COLO668 (cell line): ENCODE results near the gene STARD3NL.

Source experiments
- DNase-seq: peaks from one replicate; lab custom pipeline; 2025; ENCODE audit not compliant: unreplicated experiment; lab: John Stamatoyannopoulos, UW

The STARD3NL gene

GRCh38 chr7:38182450-38182849 is 4.4 kb downstream of the STARD3NL start:
- no peak for DNase-seq

GRCh38 chr7:38185395-38186307 is 7.6 kb downstream of the STARD3NL start:
- no peak for DNase-seq

- no peak for DNase-seq
Observed at GRCh38 chr7:38186593-38187314, 8.7 kb downstream of the STARD3NL start.

- DNase-seq: no peak
Observed at GRCh38 chr7:38187794-38188440, 9.9 kb downstream of the STARD3NL start.

GRCh38 chr7:38189231-38189938 is 11.3 kb downstream of the STARD3NL start:
- no peak for DNase-seq

- no peak for DNase-seq
Observed at GRCh38 chr7:38190011-38190410, 12.0 kb downstream of the STARD3NL start.

- no peak for DNase-seq
Observed at GRCh38 chr7:38191791-38192190, 13.7 kb downstream of the STARD3NL start.

- DNase-seq: no peak
Observed at GRCh38 chr7:38192327-38192726, 14.3 kb downstream of the STARD3NL start.

- no peak for DNase-seq
Observed at GRCh38 chr7:38195804-38196595, 18.0 kb downstream of the STARD3NL start.

GRCh38 chr7:38198366-38198765 is 20.3 kb downstream of the STARD3NL start:
- DNase-seq: no peak

- DNase-seq: no peak
Observed at GRCh38 chr7:38199154-38199553, 21.1 kb downstream of the STARD3NL start.

GRCh38 chr7:38199782-38200181 is 21.7 kb downstream of the STARD3NL start:
- DNase-seq: no peak

GRCh38 chr7:38206071-38206470 is 28.0 kb downstream of the STARD3NL start:
- no peak for DNase-seq

GRCh38 chr7:38207843-38208242 is 29.8 kb downstream of the STARD3NL start:
- DNase-seq: no peak

- DNase-seq: no peak
Observed at GRCh38 chr7:38211486-38211885, 33.4 kb downstream of the STARD3NL start.

- no peak for DNase-seq
Observed at GRCh38 chr7:38211940-38212339, 33.9 kb downstream of the STARD3NL start.

- no peak for DNase-seq
Observed at GRCh38 chr7:38215115-38215514, 37.1 kb downstream of the STARD3NL start.

GRCh38 chr7:38215735-38216670 is 38.0 kb downstream of the STARD3NL start:
- DNase-seq: peak; percentile 24

GRCh38 chr7:38217672-38218071 is 39.6 kb downstream of the STARD3NL start:
- DNase-seq: no peak
